MM.1S (cell line): ENCODE results near the gene ZNF530.

Experiments used
- CTCF ChIP-seq: fragments of 300-600 bp; sonication (generic); IDR thresholded peaks from 2 replicates; pipeline ENCODE4 v1.5.1; 2016; ENCODE audit warnings: antibody characterized with exemption, low read length, mixed read lengths
- EZH2 ChIP-seq: fragments of 300-600 bp; sonication (generic); optimal IDR thresholded peaks from 2 replicates; pipeline ENCODE3; 2017; ENCODE audit warnings: low read depth, mild to moderate bottlenecking, antibody characterized with exemption, low read length, mixed read lengths

GRCh38 chr19:57559008-57559403, 40.7 kb upstream of the ZNF530 start:
- TF ChIP-seq CTCF: no peak
- TF ChIP-seq EZH2: no peak
